ENCODE measurements around the gene LMF1. TPM values are rescaled to one million over a fixed set of nuclear protein-coding genes. Genes with fewer than 3 reads are reported as not detected.

The LMF1 gene
- total and polyA plus RNA-seq, 2 of the 13 experiments (the other 11 are each of a cell fraction or from before 2014, with no cell fraction given), result 6.8 to 8.5 TPM

- intact Hi-C loops (cut with micrococcal nuclease; ENCODE audit: unreplicated experiment), result no loop called here
- no peak for FAIRE-seq
- H3K27ac ChIP-seq (ENCODE audit: extremely low read length, insufficient read depth, low read length), result no peak overlapping the region
These were observed 93.3 kb downstream of the LMF1 start for GRCh38 chr16:877242-878071.

More at GRCh38 chr16:877242-878071, 93.3 kb downstream of the LMF1 start:
- DNase-seq (ENCODE audit: low spot score), result no peak
- TF ChIP-seq ZNF674 (CRISPR knock-in tag; IDR thresholded peaks at IDR 0.05; ENCODE audit: low read depth) (no peak), ZNF230 (CRISPR knock-in tag; IDR thresholded peaks at IDR 0.05) (no peak), ZHX1 (CRISPR knock-in tag; IDR thresholded peaks at IDR 0.05; ENCODE audit: low read depth) (no peak), TRIM24 (CRISPR knock-in tag; IDR thresholded peaks at IDR 0.05) (no peak), ZNF547 (CRISPR knock-in tag; IDR thresholded peaks at IDR 0.05) (no peak), YEATS2 (CRISPR knock-in tag; IDR thresholded peaks at IDR 0.05; ENCODE audit: borderline replicate concordance) (no peak), ZC3H4 (CRISPR knock-in tag; IDR thresholded peaks at IDR 0.05; ENCODE audit: borderline replicate concordance) (no peak), PPARG (CRISPR knock-in tag; conservative IDR thresholded peaks at IDR 0.05) (no peak), GZF1 (CRISPR knock-in tag; IDR thresholded peaks at IDR 0.05) (no peak), SMARCE1 (IDR thresholded peaks at IDR 0.05; ENCODE audit: borderline replicate concordance) (no peak), TFDP1 (CRISPR knock-in tag; IDR thresholded peaks at IDR 0.05; ENCODE audit: borderline replicate concordance) (no peak), ZNF761 (CRISPR knock-in tag; conservative IDR thresholded peaks at IDR 0.05) (no peak), PCBP1 (IDR thresholded peaks at IDR 0.05; ENCODE audit: borderline replicate concordance, low read depth, low read length) (no peak), ZNF839 (CRISPR knock-in tag; IDR thresholded peaks at IDR 0.05; ENCODE audit: borderline replicate concordance) (no peak), TCF7L2 (IDR thresholded peaks at IDR 0.05; ENCODE audit: low read depth, low read length) (no peak)
- TF ChIP-seq, protein P1, sequence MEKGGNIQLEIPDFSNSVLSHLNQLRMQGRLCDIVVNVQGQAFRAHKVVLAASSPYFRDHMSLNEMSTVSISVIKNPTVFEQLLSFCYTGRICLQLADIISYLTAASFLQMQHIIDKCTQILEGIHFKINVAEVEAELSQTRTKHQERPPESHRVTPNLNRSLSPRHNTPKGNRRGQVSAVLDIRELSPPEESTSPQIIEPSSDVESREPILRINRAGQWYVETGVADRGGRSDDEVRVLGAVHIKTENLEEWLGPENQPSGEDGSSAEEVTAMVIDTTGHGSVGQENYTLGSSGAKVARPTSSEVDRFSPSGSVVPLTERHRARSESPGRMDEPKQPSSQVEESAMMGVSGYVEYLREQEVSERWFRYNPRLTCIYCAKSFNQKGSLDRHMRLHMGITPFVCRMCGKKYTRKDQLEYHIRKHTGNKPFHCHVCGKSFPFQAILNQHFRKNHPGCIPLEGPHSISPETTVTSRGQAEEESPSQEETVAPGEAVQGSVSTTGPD (CRISPR knock-in tag; IDR thresholded peaks at IDR 0.05), result no peak
- TF ChIP-seq, protein P2, sequence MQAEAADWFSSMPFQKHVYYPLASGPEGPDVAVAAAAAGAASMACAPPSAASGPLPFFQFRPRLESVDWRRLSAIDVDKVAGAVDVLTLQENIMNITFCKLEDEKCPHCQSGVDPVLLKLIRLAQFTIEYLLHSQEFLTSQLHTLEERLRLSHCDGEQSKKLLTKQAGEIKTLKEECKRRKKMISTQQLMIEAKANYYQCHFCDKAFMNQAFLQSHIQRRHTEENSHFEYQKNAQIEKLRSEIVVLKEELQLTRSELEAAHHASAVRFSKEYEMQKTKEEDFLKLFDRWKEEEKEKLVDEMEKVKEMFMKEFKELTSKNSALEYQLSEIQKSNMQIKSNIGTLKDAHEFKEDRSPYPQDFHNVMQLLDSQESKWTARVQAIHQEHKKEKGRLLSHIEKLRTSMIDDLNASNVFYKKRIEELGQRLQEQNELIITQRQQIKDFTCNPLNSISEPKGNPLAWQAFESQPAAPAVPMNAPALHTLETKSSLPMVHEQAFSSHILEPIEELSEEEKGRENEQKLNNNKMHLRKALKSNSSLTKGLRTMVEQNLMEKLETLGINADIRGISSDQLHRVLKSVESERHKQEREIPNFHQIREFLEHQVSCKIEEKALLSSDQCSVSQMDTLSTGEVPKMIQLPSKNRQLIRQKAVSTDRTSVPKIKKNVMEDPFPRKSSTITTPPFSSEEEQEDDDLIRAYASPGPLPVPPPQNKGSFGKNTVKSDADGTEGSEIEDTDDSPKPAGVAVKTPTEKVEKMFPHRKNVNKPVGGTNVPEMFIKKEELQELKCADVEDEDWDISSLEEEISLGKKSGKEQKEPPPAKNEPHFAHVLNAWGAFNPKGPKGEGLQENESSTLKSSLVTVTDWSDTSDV (CRISPR knock-in tag; IDR thresholded peaks at IDR 0.05), result no peak
- WGBS (ENCODE audit: low lambda C conversion rate), result 77% methylated on average over 26 of the region's 31 CpGs
- Histone ChIP-seq H3K4me3 (replicated peaks in 1 of 3; ENCODE audit: insufficient read depth in 1 of 3, low read depth in 2 of 3, low read length in 3 of 3) (no peak overlapping the region), H3K9me3 (ENCODE audit: low read length) (no peaks in the 10 kb centered on the region), H2AFZ (ENCODE audit: low read length) (no peak overlapping the region), H3K4me1 (ENCODE audit: insufficient read depth, low read length) (no peaks in the 10 kb centered on the region), H3K9ac (ENCODE audit: insufficient read depth, low read depth, low read length) (no peak overlapping the region), H3K79me2 (ENCODE audit: insufficient read depth, low read length) (no peaks in the 10 kb centered on the region), H3K4me2 (ENCODE audit: low read depth, low read length) (no peak overlapping the region), H4K20me1 (ENCODE audit: insufficient read depth, low read length) (no peaks in the 10 kb centered on the region; the same call in 1 of the 2 replicates), H3K27me3 (ENCODE audit: control insufficient read depth in 1 of 2, insufficient read depth in 2 of 2, low read length in 2 of 2) (no peaks in the 10 kb centered on the region; a peak in 1 of 5 replicates), H3K36me3 (replicated peaks in 1 of 2; ENCODE audit: control insufficient read depth in 1 of 2, insufficient read depth in 2 of 2, low read length in 2 of 2) (no peaks in the 10 kb centered on the region)
- BruUV-seq (replicated peaks), result no TSS peak
- CTCF ChIA-PET (ENCODE audit: low intra/inter-chr PET ratio, low total read pairs), result no interaction called here
- ATAC-seq, result no peak
- POLR2A ChIA-PET, result no interaction called here
- in situ Hi-C loops (cut with HindIII; ENCODE audit: extremely low pct_ligation_motif_present, low pct_unique_long_range_greater_than_20kb), result no loop called here

All from HepG2 (cell line).